Body of pancreas (tissue), 4 donors: ENCODE measurements around the gene GPR158. TPM values are rescaled to one million over a fixed set of nuclear protein-coding genes. Genes with fewer than 3 reads are reported as not detected.

Experiments
- ATAC-seq: fragments of 150-250 bp; one replicate; pipeline ENCODE4 v1.9.1; 2016
- DNase-seq, 4 donors: peaks; one replicate each; pipeline ENCODE4 v3.0.0-alpha.2; 2019
- H3K27ac ChIP-seq, 4 donors: fragments of 200-600 bp; sonication (generic); 1 replicate in 3 of 4; 2 replicates in 1 of 4; pipeline versions ENCODE4 v1.5.1 to v1.6.1; 2016 to 2019; ENCODE audit warnings: mild to moderate bottlenecking in 1 of 4, mixed read lengths in 1 of 4, moderate library complexity in 1 of 4
- H3K27me3 ChIP-seq, 2 donors: fragments of 200-600 bp; sonication (generic); one replicate each; pipeline ENCODE4 v1.6.0; 2016; ENCODE audit warnings: mild to moderate bottlenecking in 1 of 2
- H3K36me3 ChIP-seq, 2 donors: fragments of 200-600 bp; sonication (generic); replicated peaks in 1 of 2; 2 replicates each; pipeline ENCODE4 v1.5.1; 2016; ENCODE audit warnings: low read depth in 2 of 2; ENCODE audit not compliant: insufficient read depth in 1 of 2
- H3K4me1 ChIP-seq: fragments of 200-600 bp; sonication (generic); one replicate; pipeline ENCODE4 v1.6.0; 2016
- H3K4me3 ChIP-seq, 2 donors: fragments of 200-600 bp; sonication (generic); 1 replicate in 1 of 2; 2 replicates in 1 of 2; pipeline ENCODE4 v1.5.1; 2016 to 2019
- H3K9me3 ChIP-seq, 3 donors: fragments of 200-600 bp; sonication (generic); 1 replicate in 2 of 3; 2 replicates in 1 of 3; pipeline ENCODE4 v1.5.1; 2016
- POLR2A ChIP-seq, 3 donors: fragments of 450-650 bp; IDR thresholded peaks; one replicate each; pipeline ENCODE4 v1.6.1; 2016; ENCODE audit warnings: antibody characterized with exemption in 3 of 3, mild to moderate bottlenecking in 2 of 3
- WGBS, 2 donors: methylation state at CpG; one replicate each; pipeline ENCODE4 v1.1.5; 2017; 5-methylcytosine and 5-hydroxymethylcytosine counted together
- intact Hi-C: fragments of 100-400 bp; cut with DNase I; formaldehyde crosslinking; loops from one replicate; pipeline ENCODE4 v1.15.1; 2023
- total RNA-seq, 2 donors: library from RNA; depleted of rRNA; stranded (reverse); fragments of >200 nt; gene quantifications; one replicate each; pipeline ENCODE4 v1.1.0, GENCODE V29; 2016
- TF ChIP-seq, protein P1 (sequence below), 7 experiments: fragments of 450-650 bp in 4 of 7; fragments of 200-600 bp in 3 of 7; sonication (generic) in 3 of 7; IDR thresholded peaks; one replicate each; pipeline ENCODE4 v1.5.1; 2016 to 2019; ENCODE audit warnings: antibody characterized with exemption in 7 of 7

GPR158 gene
- total RNA-seq, 2 donors from 2014 or later = 0.52 TPM; not detected in 1

- H3K4me3 ChIP-seq = no peak overlapping the region
- no peaks in the 10 kb centered on the region for H3K9me3 ChIP-seq
- no peak for ATAC-seq
- no peaks in the 10 kb centered on the region for H3K36me3 ChIP-seq
- TF ChIP-seq, protein P1, sequence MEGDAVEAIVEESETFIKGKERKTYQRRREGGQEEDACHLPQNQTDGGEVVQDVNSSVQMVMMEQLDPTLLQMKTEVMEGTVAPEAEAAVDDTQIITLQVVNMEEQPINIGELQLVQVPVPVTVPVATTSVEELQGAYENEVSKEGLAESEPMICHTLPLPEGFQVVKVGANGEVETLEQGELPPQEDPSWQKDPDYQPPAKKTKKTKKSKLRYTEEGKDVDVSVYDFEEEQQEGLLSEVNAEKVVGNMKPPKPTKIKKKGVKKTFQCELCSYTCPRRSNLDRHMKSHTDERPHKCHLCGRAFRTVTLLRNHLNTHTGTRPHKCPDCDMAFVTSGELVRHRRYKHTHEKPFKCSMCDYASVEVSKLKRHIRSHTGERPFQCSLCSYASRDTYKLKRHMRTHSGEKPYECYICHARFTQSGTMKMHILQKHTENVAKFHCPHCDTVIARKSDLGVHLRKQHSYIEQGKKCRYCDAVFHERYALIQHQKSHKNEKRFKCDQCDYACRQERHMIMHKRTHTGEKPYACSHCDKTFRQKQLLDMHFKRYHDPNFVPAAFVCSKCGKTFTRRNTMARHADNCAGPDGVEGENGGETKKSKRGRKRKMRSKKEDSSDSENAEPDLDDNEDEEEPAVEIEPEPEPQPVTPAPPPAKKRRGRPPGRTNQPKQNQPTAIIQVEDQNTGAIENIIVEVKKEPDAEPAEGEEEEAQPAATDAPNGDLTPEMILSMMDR (IDR thresholded peaks at IDR 0.05) = no peak
- no peak for TF ChIP-seq POLR2A (IDR thresholded peaks at IDR 0.05)
- H3K27ac ChIP-seq = no peak overlapping the region
- no peak for DNase-seq
- intact Hi-C loops = no loop called here
- H3K27me3 ChIP-seq = no peaks in the 10 kb centered on the region
- no peaks in the 10 kb centered on the region for H3K4me1 ChIP-seq
- 33 to 38% methylated on average over 4 of the region's 4 CpGs for WGBS, 2 donors
These were observed 327.1 kb downstream of the GPR158 start for GRCh38 chr10:25501912-25502311.

GRCh38 chr10:25502453-25502852 lies 327.7 kb downstream of the GPR158 start:
- DNase-seq = no peak
- Histone ChIP-seq H3K36me3 (no peaks in the 10 kb centered on the region), H3K27me3 (no peaks in the 10 kb centered on the region), H3K9me3 (no peaks in the 10 kb centered on the region), H3K4me1 (no peaks in the 10 kb centered on the region), H3K27ac (no peak overlapping the region), H3K4me3 (no peak overlapping the region)
- ATAC-seq = no peak
- intact Hi-C loops = no loop called here
- 38 to 42% methylated on average over 1 of the region's 1 CpG for WGBS, 2 donors
- TF ChIP-seq, protein P1 (IDR thresholded peaks at IDR 0.05) = no peak
- TF ChIP-seq POLR2A (IDR thresholded peaks at IDR 0.05) = no peak

- H3K36me3 ChIP-seq = no peaks in the 10 kb centered on the region
- no peaks in the 10 kb centered on the region for H3K9me3 ChIP-seq
- no peak overlapping the region for H3K27ac ChIP-seq
- H3K4me1 ChIP-seq = no peaks in the 10 kb centered on the region
- ATAC-seq = no peak
- WGBS, 2 donors = 46 to 55% methylated on average over 3 of the region's 3 CpGs
- TF ChIP-seq, protein P1 (IDR thresholded peaks at IDR 0.05) = no peak
- TF ChIP-seq POLR2A (IDR thresholded peaks at IDR 0.05) = no peak
- DNase-seq = no peak
- intact Hi-C loops = no loop called here
- no peaks in the 10 kb centered on the region for H3K27me3 ChIP-seq
- H3K4me3 ChIP-seq = no peak overlapping the region
These were observed 329.5 kb downstream of the GPR158 start for GRCh38 chr10:25504306-25504705.

GRCh38 chr10:25504838-25505237 lies 330.0 kb downstream of the GPR158 start:
- 52 to 61% methylated on average over 3 of the region's 3 CpGs for WGBS, 2 donors
- Histone ChIP-seq H3K4me3 (no peak overlapping the region), H3K27me3 (no peaks in the 10 kb centered on the region), H3K27ac (no peak overlapping the region), H3K4me1 (no peaks in the 10 kb centered on the region), H3K36me3 (no peaks in the 10 kb centered on the region), H3K9me3 (no peaks in the 10 kb centered on the region)
- TF ChIP-seq, protein P1 (IDR thresholded peaks at IDR 0.05) = no peak
- TF ChIP-seq POLR2A (IDR thresholded peaks at IDR 0.05) = no peak
- no peak for DNase-seq
- ATAC-seq = no peak
- intact Hi-C loops = no loop called here

GRCh38 chr10:25505466-25505865 lies 330.7 kb downstream of the GPR158 start:
- no peak for ATAC-seq
- Histone ChIP-seq H3K36me3 (no peaks in the 10 kb centered on the region), H3K4me3 (no peak overlapping the region), H3K9me3 (no peaks in the 10 kb centered on the region), H3K4me1 (no peaks in the 10 kb centered on the region), H3K27me3 (no peaks in the 10 kb centered on the region), H3K27ac (no peak overlapping the region)
- 44 to 65% methylated on average over 3 of the region's 3 CpGs for WGBS, 2 donors
- no peak for TF ChIP-seq POLR2A (IDR thresholded peaks at IDR 0.05)
- TF ChIP-seq, protein P1 (IDR thresholded peaks at IDR 0.05) = no peak
- no peak for DNase-seq
- intact Hi-C loops = no loop called here
